ENCODE measurements around the gene DYNLT3.

Gene DYNLT3, protein sequence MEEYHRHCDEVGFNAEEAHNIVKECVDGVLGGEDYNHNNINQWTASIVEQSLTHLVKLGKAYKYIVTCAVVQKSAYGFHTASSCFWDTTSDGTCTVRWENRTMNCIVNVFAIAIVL

DNA sequence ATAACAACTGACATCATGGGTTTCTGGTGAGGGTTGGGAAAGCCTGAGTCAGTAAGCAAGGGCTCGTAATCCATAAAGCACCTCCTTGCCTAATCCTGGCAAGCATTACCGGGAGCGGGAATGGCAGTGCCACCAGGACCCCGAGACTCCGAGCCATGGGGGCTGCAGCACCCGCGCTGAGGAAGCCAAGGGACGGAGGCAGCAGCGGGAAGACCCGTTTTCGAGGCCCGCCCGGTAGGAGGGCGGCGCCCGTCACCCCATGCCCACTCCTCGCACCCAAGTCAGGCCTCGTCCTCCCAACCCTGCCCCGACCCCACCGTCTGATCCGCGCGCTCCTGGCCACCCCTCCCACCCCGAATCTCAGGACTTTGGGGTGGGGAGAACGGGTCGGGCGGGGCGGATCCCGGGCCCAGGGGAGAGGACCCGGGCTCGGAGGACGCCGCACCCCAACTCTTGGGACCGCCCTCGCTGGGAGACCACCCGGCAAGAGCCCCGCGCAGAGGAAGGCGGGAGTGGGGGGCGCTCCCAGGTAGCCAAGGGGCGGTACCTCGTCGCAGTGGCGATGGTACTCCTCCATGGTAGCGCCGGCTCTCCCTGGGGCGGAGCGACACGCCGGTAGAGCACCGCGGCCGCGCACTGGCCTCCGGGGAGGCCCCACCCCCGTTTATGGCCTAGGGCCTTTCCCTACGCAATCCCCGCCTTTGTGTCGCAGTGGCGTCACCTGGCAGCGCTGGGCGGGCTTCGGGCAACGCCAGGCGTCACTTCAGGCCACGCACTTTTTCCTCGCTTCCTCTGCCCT, at the start of gene DYNLT3:
Gene DYNLT3 (minus strand): TSS at position 638 of the 799 bp plus-strand sequence. CDS start 61 bp downstream, at position 577.
- peak; percentile 22 for DNase-seq (ENCODE audit: low spot score)

DNA sequence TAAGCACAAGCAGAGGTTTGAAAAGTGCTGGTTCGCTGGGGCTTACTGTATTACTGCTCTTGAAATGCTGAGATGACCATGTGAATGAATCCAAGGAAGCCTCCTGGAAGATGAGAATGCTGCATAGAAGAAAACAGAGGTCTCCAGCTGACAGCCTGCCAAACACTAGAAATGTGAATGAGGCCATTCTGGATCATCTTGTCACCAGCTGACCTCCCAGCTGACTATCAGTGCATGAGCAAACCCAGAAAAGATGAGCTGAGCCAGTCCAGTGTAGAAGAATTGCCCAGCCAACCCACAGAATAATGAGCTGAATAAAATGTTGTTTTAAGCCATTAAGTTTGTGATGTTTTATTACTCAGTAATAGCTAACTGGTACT, 49.1 kb upstream of the DYNLT3 start:
- DNase-seq (ENCODE audit: low spot score), result no peak

DNA sequence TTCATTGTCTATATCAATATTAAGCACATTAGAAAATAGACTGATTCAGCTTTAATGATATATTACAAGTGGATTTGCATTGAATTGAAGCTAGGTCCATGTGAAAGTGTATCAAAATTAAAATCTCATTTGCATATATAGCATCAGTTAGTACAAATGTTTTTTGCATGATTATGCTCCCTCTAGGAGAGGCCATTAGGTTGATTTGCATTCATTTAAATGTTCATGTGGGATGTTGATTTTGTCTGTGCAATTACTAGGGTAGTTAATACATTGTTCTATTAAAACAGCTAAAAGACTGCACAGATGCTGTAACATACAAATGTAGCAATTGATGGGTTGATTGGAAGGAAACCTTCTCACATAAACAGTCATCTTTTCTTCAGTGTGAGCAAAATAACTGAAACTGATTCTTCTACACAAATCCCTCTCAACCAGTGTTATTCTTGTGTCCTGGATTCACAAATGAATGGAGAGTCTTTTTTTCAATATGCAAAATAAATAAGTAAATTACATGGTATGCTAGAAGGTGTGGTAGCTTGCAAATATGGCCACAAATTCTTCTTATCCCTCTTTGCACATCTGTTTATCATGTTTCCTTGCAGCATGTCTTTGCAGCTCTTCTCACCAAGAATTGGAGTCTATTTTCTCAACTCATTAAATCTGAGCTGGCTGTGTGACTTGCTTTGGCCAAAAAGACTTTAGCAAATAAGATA, 48.6 kb upstream of the DYNLT3 start:
- DNase-seq (ENCODE audit: low spot score), result no peak

DNA sequence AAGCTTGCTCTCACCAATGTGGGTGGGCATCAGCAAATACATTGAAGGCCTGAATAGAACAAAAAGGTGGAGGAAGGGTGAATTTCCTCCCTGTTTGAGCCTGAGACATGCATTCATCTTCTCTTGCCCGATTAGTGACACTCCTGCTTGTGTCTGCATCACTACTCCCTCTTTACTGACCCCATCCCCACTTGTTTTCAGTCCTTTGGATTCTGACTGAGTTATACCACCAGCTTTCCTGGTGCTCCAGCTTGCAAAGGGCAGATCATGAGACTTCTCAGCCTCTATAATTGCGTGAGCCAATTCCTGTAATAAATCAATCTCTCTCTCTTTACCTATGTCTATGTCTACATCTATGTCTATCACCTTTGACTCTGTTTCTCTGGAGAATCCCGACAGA, 47.4 kb upstream of the DYNLT3 start:
- DNase-seq (ENCODE audit: low spot score), result no peak

DNA sequence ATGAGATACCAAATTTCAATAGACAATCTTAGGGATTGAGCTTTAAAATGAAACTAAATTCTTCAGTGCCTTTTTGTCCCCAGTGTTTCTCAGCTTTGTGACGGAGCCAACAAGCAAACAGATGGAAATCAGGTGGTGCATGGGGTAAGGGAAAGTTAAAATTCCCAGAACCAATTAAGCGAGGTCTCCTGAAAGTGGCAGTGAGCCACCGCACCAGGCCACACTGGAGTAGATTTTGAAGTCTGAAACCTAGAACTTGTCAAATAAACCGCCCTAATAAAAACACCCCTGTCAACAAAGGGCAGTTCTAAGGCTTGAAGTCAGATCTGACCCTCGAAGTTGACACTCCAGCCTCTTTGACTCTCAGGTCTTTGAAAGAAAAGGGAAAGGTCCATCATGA, 40.6 kb upstream of the DYNLT3 start:
- DNase-seq (ENCODE audit: low spot score), result no peak

DNA sequence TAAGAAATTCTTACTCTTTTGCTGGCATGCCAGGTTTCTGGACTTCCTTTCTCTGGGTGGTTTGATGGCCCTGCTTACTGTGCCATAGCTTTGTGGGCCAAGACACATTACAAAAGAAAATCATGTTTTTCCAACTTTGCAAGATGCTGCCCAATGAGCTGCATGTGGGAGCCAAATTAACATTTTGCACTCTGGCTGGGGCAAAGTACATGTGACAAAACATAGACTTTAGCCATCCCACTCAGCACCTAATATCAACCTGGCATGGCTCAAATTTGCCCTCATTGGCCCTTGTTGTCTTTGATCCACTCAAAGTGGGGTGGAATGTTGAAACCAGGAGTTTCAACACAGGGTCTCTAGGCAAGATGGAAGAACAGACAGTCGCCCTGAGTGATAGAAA, 40.0 kb upstream of the DYNLT3 start:
- DNase-seq (ENCODE audit: low spot score), result no peak

DNA sequence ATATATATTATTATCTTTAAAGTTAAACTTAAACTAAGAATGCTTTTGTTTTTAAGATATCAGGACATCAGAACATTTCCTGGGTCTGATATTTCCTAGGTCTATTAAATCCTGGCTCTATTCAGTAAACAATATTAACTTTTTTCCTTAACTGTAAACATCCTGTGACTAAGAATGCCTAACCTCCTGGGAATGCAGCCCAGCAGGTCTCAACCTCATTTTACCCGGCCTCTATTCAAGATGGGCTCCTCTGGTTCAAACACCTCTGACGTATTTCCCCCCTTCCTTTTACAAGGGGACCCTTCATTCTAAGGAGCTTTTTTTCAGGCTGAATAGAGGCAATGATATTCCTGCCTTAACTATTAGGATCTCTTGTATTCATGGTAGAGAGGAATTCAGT, 35.8 kb upstream of the DYNLT3 start:
- DNase-seq (ENCODE audit: low spot score), result no peak

DNA sequence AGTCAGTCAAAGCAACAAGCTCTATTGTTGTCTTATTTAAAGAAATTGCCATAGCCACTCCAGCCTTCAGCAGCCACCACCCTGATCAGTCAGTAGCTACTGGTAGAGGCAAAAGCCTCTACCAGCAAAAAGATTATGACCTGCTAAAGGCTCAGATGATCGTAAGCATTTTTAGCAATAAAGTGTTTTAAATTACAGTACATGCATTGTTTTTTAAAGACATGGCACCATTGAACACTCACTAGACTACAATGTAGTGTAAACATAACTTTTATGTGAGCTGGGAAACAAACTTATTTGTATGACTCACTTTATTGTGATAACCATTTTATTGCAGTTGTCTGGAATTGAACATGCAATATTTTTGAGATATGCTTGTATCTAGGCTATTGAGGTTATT, 32.3 kb upstream of the DYNLT3 start:
- DNase-seq (ENCODE audit: low spot score), result no peak

DNA sequence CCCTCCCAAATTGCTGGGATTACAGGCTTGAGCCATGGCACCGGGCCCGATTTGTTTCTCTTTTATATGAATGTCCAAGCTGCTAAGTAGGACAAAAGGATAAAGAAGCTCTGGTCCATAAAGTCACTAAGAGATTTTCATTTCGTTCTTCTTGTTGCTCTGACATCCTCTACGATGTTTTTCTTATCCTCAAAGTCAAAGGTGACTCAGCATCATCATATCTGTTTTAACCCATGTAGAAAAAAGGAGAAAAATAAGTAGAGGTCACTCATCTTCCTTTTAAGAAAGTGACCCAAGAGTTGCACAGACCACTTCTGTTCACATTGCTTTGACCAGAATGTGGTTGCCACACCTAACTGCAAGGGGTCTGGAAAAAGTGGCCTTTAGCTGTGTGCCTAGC, 29.3 kb upstream of the DYNLT3 start:
- DNase-seq (ENCODE audit: low spot score), result no peak

DNA sequence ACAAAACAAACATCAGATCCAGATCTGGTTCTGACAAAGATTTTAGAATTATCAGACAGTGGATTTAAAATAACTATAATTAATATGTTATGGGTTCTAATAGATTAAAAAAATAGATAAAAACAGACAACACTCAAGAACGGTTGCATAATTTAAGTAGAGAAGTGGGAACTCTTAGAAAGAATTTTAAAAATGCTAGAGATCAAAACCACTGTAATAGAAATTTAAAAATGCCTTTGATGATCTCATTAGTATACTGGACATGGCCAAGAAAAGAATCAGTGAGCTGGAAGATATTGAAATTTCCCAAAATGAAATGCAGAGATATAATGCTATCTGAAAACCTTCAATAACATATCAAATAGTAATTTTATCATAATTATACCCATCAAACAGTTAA, 28.3 kb upstream of the DYNLT3 start:
- DNase-seq (ENCODE audit: low spot score), result no peak

DNA sequence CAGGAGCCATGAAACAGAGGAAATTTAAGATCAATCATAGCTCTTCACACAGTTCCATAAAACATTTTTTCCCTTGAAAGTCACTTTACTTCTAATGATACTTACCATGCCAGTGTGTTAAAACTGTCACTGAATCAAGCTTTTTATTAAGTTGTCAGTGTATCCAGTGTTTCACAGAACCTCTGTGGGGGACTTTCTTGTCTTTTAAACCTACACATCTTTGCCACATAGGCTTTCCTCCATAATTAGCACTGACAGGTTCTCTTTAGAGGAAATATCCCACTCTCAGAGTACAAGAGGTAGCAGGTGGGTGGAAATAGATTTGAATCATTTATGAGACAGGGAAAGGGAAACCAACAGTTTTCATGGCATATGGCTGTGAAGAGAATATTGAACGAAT, 25.8 kb upstream of the DYNLT3 start:
- no peak for DNase-seq (ENCODE audit: low spot score)

DNA sequence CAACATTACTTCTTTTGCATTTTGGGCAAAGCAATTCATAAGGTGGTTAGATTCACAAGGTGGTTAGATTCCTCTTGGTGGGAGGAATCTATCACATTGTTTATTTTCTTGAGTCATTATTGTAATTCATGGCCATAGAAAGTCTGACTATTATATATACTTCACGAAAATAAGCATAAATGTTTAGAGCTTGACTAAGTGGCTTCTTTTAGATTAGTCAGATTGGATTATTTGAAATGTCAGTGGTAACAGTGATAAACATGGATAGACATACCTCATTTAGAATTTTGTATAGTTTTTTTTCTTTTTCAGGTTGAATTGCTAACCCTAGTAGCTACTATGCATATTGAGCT, 24.9 kb upstream of the DYNLT3 start:
- DNase-seq (ENCODE audit: low spot score), result no peak

DNA sequence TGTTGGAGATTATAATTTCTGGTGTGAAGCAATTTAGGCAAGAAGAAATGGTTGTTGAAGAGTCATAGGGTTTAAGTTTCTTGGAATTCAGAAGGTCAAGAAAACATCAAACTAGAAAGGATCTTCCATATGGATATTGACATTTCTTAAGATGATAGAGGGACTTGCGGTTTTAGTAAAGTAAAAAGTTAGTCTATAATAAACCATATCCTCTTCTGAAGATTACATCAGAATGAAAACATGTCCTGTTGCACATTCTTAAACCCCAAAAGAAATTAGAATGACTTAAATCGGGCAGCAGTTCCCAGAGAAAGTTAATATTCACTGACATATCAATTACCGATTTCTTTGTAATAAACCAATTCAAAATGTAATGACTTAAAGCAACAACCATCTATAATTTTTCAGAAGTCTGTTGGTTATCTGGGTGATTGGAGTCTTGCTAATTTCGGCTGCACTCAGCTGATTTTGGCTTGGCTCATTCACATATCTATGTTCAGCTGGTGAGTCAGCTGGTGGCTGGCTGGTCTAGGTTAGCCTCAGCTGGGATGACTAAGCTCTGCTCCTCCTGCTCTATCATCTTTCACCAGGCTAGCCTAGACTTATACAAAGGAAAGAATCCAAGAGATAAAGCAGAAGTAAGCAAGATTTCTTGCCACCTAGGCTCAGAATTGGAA, 24.4 kb upstream of the DYNLT3 start:
- DNase-seq (ENCODE audit: low spot score), result peak; percentile 51

DNA sequence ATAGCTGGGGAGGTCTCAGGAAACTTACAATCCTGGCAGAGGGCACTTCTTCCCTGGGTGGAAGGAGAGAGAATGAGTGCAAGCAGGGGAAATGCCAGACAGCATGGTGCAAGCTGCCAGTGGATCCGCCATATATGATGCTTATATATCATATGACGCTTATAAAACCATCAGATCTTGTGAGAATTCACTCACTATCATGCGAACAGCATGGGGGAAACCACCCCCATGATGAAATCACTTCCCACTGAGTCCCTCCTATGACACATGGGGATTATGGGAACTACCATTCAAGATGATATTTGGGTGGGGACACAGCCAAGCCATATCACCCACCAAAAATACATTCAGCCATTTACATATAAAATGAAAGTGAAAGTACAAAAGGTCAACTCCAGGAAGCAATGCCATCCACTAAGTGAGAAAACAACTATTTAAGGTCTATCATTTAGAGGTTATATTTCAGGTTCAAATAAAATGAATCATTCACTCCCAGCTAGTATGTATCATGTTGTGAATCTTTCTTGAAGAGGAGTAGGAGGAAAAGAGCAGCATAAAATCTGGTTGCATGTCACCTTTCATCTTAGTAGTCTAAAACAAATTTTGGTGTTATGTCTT, 20.3 kb upstream of the DYNLT3 start:
- no peak for DNase-seq (ENCODE audit: low spot score)

DNA sequence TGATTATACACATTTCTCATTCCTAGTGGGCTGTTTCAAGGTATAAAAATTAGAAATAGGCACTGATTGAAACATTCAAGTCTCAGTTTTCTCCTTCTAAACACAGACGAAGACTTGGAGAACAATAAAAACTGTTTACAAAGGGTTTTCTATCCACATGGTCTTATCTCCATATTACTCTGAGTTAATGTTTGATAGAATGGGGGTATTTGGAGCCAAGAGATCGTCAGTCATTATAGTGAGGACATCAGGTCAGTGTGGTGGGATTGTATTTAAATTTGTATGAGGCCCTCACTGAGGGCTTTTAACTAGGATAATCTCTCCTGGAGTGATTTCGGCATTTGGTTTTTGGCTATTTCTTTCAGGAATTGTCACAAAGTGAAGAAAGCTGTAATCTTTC, 16.4 kb upstream of the DYNLT3 start:
- no peak for DNase-seq (ENCODE audit: low spot score)

DNA sequence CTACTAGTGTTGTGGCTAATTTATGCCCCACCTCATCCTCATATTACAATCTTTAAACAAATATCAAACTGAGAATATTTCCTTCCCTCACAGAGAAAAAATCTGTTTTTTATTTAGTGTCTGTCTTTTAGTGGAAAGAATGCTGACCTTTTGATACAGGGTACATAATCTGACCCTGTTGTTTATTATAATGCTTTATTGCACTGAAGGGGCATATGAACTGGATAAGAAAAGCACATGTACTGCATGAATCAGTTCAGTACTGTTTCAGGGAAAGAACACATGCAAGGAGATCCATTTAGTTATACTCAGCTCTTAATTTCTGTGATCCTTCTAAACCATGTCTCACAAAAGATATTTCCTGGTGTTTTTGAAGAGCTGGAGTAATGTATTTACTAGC, 15.5 kb upstream of the DYNLT3 start:
- no peak for DNase-seq (ENCODE audit: low spot score)

DNA sequence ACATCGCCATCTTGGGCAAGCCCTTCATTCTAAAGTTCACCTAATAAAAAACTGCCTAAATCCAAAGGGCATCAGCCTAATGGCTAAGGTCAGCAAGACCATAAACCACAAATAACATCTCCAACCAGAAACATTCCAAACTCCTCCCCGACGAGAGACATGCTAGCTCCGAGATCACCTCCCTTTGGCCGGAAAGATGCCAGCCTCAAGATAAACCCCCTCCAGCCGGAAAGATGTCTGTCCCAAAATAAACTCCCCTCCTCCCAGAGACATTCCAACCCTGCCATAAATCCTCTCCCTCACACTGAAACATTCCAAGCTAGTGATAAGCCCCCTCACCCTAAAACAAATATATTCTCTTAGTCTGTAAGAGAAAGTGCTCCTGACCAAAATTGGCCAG, 13.3 kb upstream of the DYNLT3 start:
- no peak for DNase-seq (ENCODE audit: low spot score)

DNA sequence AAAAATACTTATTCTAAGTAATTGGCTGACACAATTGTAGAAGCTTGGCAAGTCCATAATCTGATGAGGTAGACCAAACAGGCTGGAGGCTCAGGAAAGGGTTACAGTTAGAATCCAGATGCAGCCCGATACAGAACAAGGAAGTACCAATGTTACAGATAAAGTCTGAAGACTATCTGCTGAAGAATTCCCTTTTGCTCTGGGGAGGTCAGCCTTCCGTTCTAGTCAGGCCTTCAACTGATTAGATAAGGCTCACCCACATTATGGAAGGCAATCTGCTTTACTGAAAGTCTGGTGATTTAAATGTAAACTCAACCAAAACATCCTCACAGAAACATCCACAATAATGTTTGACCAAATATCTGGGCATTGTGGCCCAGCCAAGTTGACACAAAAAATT, 7.4 kb upstream of the DYNLT3 start:
- DNase-seq (ENCODE audit: low spot score), result no peak

DNA sequence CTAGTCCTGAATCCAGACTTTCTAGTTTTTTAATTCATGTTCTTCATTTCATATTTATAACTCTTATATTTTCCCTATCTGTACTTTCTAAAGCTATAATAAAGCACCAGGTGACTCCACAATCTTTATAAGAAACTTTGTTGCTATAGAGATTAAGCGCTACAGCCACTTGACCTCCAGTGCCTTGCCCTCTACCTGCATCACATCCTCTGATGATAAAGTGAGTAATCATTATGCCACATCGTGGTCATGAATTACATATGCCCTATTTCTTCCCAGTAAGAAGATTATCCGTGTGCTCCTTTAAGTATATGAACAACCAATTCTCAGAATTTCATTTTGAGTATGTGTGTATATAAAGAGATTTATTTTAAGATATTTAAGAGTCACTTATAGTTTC, 6.8 kb upstream of the DYNLT3 start:
- no peak for DNase-seq (ENCODE audit: low spot score)

DNA sequence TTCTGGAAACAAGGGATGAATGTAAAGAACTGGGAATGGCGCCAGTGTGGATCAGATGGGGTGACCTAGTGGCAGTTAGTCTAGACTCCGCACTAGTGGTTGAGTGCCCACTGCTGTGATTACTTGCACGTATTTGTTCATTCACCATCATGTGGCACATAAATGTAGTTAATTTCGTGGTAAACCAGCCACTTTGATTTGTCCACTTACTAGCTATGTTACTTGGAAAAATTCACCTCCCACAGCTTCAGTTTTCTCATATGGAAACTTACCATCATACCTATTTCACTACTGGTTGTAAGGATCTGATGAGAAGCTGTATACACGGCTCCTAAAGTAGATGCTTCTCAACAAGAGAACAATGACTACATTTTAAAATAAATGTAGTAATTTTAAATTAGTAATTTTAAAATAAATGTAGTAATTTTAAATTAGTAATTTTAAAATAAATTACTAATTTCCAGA, 394 bp upstream of the DYNLT3 start:
- DNase-seq (ENCODE audit: low spot score), result no peak

DNA sequence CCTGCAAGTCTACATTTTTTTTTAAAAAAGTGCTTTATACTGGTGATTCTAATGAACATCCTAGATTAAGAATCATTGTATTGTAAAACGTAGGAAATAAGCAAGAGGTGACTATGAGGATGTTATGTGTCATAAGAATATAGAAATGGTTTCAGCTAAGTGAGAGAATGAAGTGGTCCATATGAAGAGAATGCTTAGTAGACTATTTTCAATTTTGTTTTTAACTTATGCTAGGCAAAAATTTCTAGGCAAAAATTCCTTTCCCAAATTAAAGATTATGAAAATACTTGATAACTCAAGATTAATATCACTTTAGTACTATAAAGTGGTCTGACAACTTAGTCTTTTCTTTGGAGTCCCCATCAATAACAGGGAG, 825 bp downstream of the DYNLT3 start:
- no peak for DNase-seq (ENCODE audit: low spot score)

DNA sequence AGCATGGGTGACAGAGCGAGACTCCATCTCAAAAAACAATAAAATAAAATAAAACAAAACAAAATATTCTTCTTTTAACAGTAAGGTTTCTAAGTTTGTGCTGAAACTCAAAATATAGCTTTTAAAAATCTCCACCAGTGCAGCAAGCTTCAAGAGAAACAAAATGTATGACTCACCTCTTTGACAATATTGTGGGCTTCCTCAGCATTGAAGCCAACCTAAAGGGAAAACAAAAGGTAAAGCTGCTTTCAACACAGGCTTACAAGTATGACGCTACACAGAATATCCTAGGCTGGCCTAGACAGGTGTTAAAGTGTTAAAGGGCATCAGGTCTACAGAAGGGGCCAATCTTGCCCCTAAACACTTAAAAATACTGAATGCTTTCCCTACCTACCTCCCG, 1.2 kb downstream of the DYNLT3 start:
- DNase-seq (ENCODE audit: low spot score), result no peak

DNA sequence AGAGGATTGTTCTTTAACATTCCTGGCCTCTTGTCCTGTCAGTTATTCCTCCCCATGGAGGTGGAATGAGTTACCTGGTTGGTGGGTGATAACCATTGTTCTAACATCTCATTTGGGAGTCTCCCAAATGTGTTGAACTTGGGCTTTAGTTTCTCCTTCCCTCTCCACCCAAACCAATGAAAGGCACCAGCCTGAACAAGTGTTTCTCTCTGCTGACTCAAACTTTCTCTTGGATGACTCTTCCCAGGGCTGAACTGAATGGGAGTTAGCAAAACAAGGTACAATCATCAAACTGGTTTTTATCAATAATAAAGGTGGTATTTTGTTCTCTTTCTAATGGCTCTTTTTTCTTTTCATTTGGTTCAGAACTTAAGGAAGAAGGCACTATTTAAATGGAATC, 2.7 kb downstream of the DYNLT3 start:
- DNase-seq (ENCODE audit: low spot score), result no peak
